ENCODE measurements around the gene EIF3B. TPM values are rescaled to one million over a fixed set of nuclear protein-coding genes. Genes with fewer than 3 reads are reported as not detected.

EIF3B gene
- total RNA-seq, 1 donor from 2014 or later: 89.5 TPM

- Histone ChIP-seq H3K4me3 (peak overlapping the region; percentile 90), H3K9me3 (no peaks in the 10 kb centered on the region), H3K4me1 (peaks cover 54% of the 10 kb centered on the region), H3K36me3 (peaks cover 34% of the 10 kb centered on the region), H3K27ac (no peak overlapping the region), H3K27me3 (ENCODE audit: low read depth) (no peaks in the 10 kb centered on the region)
- ATAC-seq (no peak), DNase-seq (no peak)
- no peak for TF ChIP-seq CTCF (IDR thresholded peaks at IDR 0.05)
- intact Hi-C loops (cut with DNase I): no loop called here
Observed at GRCh38 chr7:2357165-2357564, 2.5 kb downstream of the EIF3B start.

GRCh38 chr7:2357571-2357970 lies 2.9 kb downstream of the EIF3B start:
- Histone ChIP-seq H3K9me3 (no peaks in the 10 kb centered on the region), H3K27ac (no peak overlapping the region), H3K4me1 (peaks cover 54% of the 10 kb centered on the region), H3K4me3 (no peak overlapping the region), H3K27me3 (ENCODE audit: low read depth) (no peaks in the 10 kb centered on the region), H3K36me3 (peaks cover 38% of the 10 kb centered on the region)
- ATAC-seq (no peak), DNase-seq (no peak)
- no peak for TF ChIP-seq CTCF (IDR thresholded peaks at IDR 0.05)
- intact Hi-C loops (cut with DNase I): no loop called here

- ATAC-seq (no peak), DNase-seq (no peak)
- Histone ChIP-seq H3K4me3 (no peak overlapping the region), H3K9me3 (no peaks in the 10 kb centered on the region), H3K27ac (no peak overlapping the region), H3K36me3 (peaks cover 52% of the 10 kb centered on the region), H3K27me3 (ENCODE audit: low read depth) (no peaks in the 10 kb centered on the region), H3K4me1 (peaks cover 44% of the 10 kb centered on the region)
- no peak for TF ChIP-seq CTCF (IDR thresholded peaks at IDR 0.05)
- intact Hi-C loops (cut with DNase I): no loop called here
Observed at GRCh38 chr7:2358968-2359527, 4.4 kb downstream of the EIF3B start.

- Histone ChIP-seq H3K36me3 (peaks cover 58% of the 10 kb centered on the region), H3K27ac (no peak overlapping the region), H3K4me1 (peaks cover 44% of the 10 kb centered on the region), H3K4me3 (no peak overlapping the region), H3K27me3 (ENCODE audit: low read depth) (no peaks in the 10 kb centered on the region), H3K9me3 (no peaks in the 10 kb centered on the region)
- ATAC-seq: no peak
- TF ChIP-seq CTCF (IDR thresholded peaks at IDR 0.05): no peak
- no peak for DNase-seq
- intact Hi-C loops (cut with DNase I): no loop called here
Observed at GRCh38 chr7:2359610-2360009, 5.0 kb downstream of the EIF3B start.

GRCh38 chr7:2360796-2361195 lies 6.2 kb downstream of the EIF3B start:
- H3K4me1 ChIP-seq: peaks cover 41% of the 10 kb centered on the region
- no peak overlapping the region for H3K4me3 ChIP-seq
- no peak overlapping the region for H3K27ac ChIP-seq
- DNase-seq: no peak
- no peak for ATAC-seq
- no peaks in the 10 kb centered on the region for H3K9me3 ChIP-seq
- intact Hi-C loops (cut with DNase I): no loop called here
- H3K27me3 ChIP-seq (ENCODE audit: low read depth): no peaks in the 10 kb centered on the region
- H3K36me3 ChIP-seq: peaks cover 70% of the 10 kb centered on the region
- TF ChIP-seq CTCF (IDR thresholded peaks at IDR 0.05): no peak
